WI38 (cell line): ENCODE data around the gene SEL1L2.

Experiments used
- H3K4me3 ChIP-seq: 2 replicates; pipeline ENCODE4 v1.5.1; 2011; ENCODE audit warnings: low read depth, mild to moderate bottlenecking, control low read depth, low read length
- CTCF ChIP-seq: IDR thresholded peaks from 2 replicates; pipeline ENCODE4 v1.5.1; 2012; ENCODE audit warnings: low read depth, mild to moderate bottlenecking, control low read depth, low read length

The SEL1L2 gene

DNA sequence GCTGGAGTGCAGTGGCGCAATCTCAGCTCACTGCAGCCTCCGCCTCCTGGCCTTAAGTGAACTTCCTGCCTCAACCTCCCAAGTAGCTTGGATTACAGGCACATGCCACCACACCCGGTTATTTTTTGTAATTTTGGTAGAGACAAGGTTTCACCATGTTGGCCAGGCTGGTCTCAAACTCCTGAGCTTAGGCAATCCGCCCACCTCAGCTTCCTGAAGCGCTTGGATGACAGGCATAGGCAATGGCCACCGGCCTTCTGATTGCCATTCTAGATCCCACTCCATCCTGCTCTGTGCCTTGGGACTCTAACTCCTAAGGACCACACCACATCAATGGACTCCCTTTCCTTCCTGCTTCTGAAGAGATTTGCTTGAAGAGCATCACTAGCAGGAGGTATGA is 60.6 kb downstream of the SEL1L2 start:
- H3K4me3 ChIP-seq, result no peak overlapping the region
- TF ChIP-seq CTCF, result no peak

DNA sequence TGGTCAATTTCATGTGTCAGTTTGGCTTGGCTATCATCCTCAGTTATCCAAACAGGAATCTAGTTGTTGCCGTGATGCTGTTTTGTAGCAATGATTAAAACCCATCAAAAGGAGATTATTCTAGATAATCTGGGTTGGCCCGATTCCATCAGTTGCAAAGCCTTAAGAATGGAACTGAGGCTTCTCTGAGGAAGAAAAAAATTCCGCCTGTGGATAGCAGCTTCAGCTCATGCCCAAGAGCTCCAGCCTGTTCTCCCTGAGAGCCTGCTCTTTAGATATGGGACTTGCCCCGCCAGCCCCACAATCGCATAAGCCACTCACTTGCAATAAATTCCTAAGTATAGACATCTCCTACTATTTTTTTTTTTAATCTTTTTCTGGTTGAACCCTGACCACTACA is 61.5 kb downstream of the SEL1L2 start:
- no peak overlapping the region for H3K4me3 ChIP-seq

DNA sequence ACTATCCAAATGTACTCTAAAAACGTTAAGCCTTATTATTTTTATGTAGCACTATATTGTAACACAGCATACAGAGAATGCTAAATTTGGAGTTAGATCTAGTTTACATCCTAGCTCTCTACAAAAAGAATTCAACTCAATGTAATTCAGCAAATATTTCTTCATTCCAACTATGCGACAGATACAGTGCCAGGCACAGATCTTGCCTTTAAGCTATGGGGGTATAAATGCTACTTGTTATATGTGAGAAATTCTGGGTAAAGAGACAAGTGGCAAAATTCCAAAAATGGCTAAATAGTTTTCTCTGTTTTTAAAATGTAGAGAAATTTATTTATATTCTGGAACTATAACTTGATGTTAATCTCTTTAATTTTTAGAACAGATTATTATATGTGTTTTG is 63.2 kb downstream of the SEL1L2 start:
- no peak for TF ChIP-seq CTCF
- no peak overlapping the region for H3K4me3 ChIP-seq

More for the DNA sequence above, 61.5 kb downstream of the SEL1L2 start:
- TF ChIP-seq CTCF, result no peak

GRCh38 chr20:13922241-13922640 is 68.2 kb downstream of the SEL1L2 start:
- H3K4me3 ChIP-seq, result no peak overlapping the region
- TF ChIP-seq CTCF, result no peak

- no peak overlapping the region for H3K4me3 ChIP-seq
- TF ChIP-seq CTCF, result no peak
Measured at GRCh38 chr20:13915284-13915683, 75.1 kb downstream of the SEL1L2 start.

DNA sequence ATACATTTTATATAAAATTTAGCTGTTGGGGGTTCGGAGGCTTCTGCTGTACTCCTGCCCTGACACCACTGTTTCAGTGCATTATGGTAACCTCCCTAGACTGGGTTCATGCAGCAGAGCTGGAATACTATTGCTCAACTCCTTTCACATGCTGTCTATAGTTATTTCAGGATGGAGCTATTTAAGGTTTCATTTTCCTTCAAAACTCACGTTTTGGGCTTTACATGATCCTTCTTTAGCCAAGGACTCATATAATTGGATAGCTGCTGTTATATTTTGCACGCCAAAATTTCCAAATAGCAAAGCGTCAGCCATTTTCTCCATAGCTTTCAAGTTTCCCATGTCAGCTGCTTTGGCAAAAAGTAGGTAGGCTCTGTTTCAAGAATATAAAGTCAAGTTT is 76.8 kb downstream of the SEL1L2 start:
- TF ChIP-seq CTCF, result no peak

DNA sequence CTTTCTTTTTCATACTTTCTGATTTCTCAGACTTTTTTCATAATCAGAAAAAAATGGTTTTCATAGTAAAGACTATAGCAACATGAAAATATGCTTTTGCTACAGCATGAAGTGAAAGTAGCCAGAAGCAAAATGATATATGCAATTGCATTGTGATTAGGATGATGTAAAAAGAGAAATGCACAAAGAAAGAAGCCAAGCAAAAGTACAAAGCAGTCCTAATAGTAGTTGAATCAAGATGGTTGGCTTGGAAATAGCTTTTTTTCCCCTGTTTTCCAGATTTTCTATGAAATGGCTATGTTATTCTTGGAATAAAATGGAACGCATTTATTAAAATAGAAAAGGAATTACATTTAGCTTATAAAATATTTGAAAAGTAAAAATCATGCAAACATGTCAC is 77.3 kb downstream of the SEL1L2 start:
- H3K4me3 ChIP-seq, result no peak overlapping the region
- TF ChIP-seq CTCF, result no peak

More for the DNA sequence above, 76.8 kb downstream of the SEL1L2 start:
- no peak overlapping the region for H3K4me3 ChIP-seq
